HL-60 (cell line): ENCODE data around the gene LIFR.

Source experiments
- CTCF ChIP-seq: IDR thresholded peaks from one replicate; pipeline ENCODE4 v1.5.1; 2011; ENCODE audit warnings: low read length, control low read depth, inconsistent platforms; ENCODE audit not compliant: insufficient read depth
- POLR2AphosphoS5 ChIP-seq: IDR thresholded peaks from 2 replicates; pipeline ENCODE4 v1.6.1; 2012; ENCODE audit warnings: low read depth
- TF ChIP-seq, protein P1 (sequence below): IDR thresholded peaks from 2 replicates; pipeline ENCODE4 v1.6.1; 2012; ENCODE audit warnings: low read depth; ENCODE audit not compliant: insufficient replicate concordance

DNA sequence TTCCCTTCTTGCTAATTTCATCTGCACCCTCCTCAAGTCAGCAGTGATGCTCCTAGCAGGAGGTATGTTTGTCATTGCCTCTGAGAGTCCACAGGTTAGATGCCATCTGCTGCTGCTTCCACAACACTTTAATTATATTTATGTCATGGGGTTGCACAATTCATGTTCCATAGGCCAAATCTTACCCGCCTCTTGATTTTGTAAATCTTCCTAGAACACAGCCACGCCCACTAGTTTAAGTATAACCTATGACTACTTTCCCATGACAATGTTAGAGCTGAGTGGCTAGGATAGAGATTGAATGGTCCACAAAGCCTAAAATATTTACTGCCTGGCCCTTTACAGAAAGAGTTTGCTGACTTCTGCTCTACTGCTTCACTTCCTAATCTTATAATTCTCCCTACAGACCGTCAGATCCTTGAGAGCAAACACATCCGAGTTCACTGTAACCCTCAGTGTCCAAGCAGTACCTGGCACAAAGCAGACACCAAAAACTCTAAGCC is 21.1 kb downstream of the LIFR start:
- TF ChIP-seq CTCF (no peak), POLR2AphosphoS5 (no peak)
- TF ChIP-seq, protein P1, sequence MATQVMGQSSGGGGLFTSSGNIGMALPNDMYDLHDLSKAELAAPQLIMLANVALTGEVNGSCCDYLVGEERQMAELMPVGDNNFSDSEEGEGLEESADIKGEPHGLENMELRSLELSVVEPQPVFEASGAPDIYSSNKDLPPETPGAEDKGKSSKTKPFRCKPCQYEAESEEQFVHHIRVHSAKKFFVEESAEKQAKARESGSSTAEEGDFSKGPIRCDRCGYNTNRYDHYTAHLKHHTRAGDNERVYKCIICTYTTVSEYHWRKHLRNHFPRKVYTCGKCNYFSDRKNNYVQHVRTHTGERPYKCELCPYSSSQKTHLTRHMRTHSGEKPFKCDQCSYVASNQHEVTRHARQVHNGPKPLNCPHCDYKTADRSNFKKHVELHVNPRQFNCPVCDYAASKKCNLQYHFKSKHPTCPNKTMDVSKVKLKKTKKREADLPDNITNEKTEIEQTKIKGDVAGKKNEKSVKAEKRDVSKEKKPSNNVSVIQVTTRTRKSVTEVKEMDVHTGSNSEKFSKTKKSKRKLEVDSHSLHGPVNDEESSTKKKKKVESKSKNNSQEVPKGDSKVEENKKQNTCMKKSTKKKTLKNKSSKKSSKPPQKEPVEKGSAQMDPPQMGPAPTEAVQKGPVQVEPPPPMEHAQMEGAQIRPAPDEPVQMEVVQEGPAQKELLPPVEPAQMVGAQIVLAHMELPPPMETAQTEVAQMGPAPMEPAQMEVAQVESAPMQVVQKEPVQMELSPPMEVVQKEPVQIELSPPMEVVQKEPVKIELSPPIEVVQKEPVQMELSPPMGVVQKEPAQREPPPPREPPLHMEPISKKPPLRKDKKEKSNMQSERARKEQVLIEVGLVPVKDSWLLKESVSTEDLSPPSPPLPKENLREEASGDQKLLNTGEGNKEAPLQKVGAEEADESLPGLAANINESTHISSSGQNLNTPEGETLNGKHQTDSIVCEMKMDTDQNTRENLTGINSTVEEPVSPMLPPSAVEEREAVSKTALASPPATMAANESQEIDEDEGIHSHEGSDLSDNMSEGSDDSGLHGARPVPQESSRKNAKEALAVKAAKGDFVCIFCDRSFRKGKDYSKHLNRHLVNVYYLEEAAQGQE = no peak
